GM19193 (cell line): ENCODE data around the gene SDK1.

Experiments used
- POLR2A ChIP-seq: IDR thresholded peaks from 4 replicates; pipeline ENCODE4 v1.6.1; 2011; ENCODE audit not compliant: insufficient read depth, insufficient read length; ENCODE audit errors: extremely low read depth

Gene SDK1

GRCh38 chr7:3280946-3281656, 20.0 kb upstream of the SDK1 start:
- no peak for TF ChIP-seq POLR2A

GRCh38 chr7:3282457-3282856, 18.6 kb upstream of the SDK1 start:
- TF ChIP-seq POLR2A: no peak

- TF ChIP-seq POLR2A: no peak
Measured at GRCh38 chr7:3283130-3283704, 17.8 kb upstream of the SDK1 start.

- TF ChIP-seq POLR2A: no peak
Measured at GRCh38 chr7:3285652-3286051, 15.4 kb upstream of the SDK1 start.

GRCh38 chr7:3289996-3290395, 11.1 kb upstream of the SDK1 start:
- no peak for TF ChIP-seq POLR2A

- TF ChIP-seq POLR2A: no peak
Measured at GRCh38 chr7:3292694-3293093, 8.4 kb upstream of the SDK1 start.

GRCh38 chr7:3294432-3295100, 6.5 kb upstream of the SDK1 start:
- TF ChIP-seq POLR2A: no peak

GRCh38 chr7:3297105-3297819, 3.8 kb upstream of the SDK1 start:
- TF ChIP-seq POLR2A: no peak

GRCh38 chr7:3300221-3300650, 816 bp upstream of the SDK1 start:
- no peak for TF ChIP-seq POLR2A

GRCh38 chr7:3301449-3301731, 338 bp downstream of the SDK1 start:
- TF ChIP-seq POLR2A: no peak

- no peak for TF ChIP-seq POLR2A
Measured at GRCh38 chr7:3301831-3302618, 973 bp downstream of the SDK1 start.

- no peak for TF ChIP-seq POLR2A
Measured at GRCh38 chr7:3302681-3303320, 1.7 kb downstream of the SDK1 start.

- no peak for TF ChIP-seq POLR2A
Measured at GRCh38 chr7:3304131-3304530, 3.1 kb downstream of the SDK1 start.

- TF ChIP-seq POLR2A: no peak
Measured at GRCh38 chr7:3307435-3307834, 6.4 kb downstream of the SDK1 start.
